DMS 273 treated with DMSO at 0.1 percent for 48 hours (cell line): ENCODE data around the gene ATP4B.

Experiments
- DNase-seq: peaks from one replicate; lab custom pipeline; 2025; lab: John Stamatoyannopoulos, UW

Gene ATP4B

DNA sequence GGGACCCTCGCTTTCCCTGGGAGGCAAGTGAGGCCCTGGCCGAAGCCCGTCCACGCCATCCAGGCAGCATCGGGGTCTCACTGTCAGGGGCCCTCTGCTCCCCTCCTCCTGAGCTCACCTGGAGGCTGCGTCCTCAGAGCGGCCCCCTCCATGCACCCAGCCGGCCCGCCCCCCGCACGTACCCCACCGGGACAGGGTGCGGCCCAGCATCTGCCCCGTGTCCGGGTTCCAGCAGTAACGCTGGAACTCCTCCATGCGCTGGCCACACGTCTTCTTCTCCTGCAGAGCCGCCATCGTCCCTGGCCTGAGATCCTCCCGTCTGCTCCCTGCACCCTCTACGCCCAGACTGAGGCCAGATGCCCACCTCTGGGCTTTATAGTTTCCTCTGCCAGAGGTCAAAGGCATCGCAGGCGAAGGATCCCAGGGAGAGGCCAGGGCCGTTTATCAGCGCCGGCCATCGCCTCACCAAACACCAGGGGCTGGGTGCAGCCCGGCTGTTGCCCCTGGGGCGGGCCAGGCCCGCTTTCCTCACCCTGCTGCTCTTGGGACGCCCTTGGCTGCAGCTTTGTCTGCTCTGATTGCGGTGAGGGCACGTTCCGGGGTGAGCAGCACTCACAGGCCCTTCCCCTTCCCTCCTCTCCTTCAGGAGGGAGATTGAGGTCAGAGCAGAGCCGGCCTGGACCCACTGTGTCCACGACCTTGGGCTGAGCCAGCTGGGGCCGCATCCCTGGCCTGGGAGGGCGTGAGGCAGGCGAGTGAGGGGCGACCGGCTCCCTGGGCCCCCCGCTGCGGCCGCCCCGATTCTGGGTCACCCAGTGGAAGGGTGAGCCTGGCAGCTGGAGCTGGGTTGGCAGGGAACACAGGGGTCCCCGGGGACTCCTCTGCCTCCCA, at the start of gene ATP4B:
ATP4B (minus strand) TSS at position 348 of the 891 bp plus-strand sequence; CDS start at position 294, 54 bp downstream.
- no peak for DNase-seq

DNA sequence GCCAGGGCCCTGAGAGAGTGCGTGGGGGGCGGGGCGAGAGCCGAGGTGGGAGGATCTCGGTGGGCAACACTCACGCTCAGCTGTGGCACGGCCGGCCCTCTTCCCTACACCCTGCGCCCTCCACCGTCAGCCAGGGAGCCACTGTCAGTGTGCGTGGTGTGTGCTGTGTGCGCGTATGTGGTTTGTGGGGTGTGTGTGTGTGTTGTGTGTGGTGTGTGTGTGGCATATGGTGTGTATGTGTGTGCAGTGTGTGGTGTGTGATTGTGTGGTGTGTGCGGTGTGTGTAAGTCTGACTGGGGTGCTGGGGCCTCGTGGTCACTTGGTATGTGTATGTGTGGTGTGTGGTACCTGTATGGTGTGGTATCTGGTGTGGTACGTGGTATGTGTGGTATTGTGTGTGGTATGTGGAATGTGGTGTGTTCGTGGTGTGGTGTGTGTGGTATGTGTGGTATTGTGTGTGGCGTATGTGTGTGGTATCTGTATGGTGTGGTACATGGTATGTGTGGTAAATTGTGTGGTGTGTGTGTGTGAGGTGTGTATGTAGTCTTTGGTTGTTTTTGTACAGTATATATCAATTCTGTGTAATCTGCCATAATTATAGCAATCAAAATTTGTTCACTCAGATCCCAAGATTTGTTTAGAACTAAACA, 14.1 kb upstream of the ATP4B start:
- DNase-seq = no peak

DNA sequence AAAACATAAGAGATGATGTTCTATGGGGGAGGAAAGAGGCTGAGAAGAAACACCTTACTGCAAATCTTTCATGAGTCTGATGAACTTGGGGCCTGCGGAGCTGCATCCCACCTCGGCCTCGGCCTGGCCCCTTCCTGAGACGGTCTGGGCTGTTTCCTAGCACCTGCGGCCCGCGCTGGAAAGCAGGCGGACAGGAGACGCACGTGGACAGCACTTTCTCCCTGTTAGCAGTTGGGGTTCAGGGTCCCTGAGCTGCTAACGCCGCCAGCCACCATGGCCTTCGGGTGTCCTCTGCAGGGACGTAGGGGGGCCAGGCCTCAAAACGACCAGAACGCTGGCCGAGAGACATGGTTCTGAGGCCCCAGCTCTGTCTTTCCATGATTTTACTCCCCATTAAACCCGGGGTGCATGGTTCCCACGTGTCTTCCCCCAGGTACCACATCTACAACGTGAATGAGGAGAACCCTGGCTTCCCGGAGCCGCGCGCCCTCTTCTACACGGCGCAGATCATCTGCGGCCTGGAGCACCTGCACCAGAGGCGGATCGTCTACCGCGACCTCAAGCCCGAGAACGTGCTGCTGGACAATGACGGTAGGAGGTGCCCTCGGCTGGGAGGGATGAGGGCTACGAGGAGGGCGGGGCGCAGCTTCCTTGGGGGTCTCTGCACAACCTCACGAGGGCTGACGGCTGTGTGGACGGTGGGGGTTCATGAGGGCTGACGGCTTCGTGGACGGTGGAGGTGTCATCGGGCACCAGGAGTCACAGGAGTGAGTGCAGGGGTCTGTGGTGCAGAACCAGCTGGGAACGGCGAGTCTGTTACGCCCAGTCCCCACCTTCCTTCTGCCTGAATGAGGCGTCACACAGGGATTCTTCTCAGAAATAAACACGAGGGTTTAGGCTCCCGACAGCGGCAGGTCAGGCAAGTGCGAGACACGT, 13.3 kb upstream of the ATP4B start:
- DNase-seq = no peak

DNA sequence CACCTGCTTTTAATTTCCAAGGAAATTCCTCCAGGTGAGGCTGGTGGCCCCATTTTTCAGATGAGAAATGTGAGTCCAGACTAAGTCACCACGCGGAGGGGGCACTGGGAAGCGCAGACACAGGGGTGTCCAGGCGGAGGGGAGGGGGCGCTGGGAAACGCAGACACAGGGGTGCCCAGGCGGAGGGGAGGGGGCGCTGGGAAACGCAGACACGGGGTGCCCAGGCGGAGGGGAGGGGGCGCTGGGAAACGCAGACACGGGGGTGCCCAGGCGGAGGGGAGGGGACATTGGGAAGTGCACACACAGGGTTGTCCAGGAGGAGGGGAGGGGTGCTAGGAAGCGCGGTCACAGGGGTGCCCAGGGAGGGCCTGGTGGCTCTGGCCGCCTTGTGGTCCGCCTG, 12.5 kb upstream of the ATP4B start:
- no peak for DNase-seq

DNA sequence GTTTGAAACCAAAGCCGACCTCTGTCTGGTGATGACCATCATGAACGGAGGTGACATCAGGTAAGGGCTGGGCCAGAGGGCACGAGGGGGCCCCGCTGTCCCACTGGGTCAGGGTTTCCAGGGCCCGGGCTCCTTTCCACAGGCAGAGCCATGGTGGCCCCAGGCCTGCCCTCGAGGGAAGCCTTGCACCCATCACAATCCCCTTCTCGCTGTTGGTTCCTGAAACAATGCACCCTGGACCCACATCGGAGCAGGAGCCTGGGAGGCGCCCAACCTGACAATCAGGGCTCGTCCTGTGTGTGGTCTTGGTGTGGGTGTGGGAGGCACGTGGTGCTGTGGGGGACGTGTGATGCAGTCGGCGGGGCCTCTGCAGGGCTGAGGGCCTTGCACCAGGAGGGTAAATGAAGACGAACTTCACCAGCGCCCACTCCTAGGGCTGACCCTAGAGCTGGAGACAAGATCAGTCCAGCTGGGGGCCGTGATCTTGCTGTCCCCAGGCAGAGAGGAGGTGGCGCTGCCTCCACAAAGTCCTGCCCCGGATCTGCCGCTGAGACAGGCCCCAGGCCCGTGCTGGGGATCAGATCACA, 11.8 kb upstream of the ATP4B start:
- DNase-seq = no peak

DNA sequence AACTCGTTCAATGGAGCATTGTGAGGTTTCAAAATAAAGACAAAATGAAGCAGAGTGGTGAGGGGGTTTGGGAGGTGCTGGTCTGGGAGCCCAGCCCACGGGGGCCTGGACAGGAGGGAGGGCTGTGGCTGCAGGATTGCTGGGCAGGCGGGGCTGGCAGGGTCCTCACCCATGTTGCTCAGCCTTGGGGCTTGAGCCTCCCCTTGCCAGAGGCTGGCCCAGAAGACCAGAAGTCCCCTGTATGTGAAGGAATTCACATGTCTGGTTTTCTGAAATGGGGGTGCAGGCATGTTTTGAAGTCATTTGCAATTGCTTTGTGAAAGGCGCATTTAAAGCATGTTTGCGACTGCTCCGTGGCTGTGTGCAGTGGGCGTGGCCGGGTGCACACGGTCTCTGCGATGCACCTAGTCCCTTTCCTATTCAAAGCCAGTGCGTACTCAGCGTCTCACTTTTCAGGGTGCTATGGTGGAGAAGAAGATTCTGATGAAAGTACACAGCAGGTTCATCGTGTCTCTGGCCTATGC, 11.3 kb upstream of the ATP4B start:
- DNase-seq = no peak

DNA sequence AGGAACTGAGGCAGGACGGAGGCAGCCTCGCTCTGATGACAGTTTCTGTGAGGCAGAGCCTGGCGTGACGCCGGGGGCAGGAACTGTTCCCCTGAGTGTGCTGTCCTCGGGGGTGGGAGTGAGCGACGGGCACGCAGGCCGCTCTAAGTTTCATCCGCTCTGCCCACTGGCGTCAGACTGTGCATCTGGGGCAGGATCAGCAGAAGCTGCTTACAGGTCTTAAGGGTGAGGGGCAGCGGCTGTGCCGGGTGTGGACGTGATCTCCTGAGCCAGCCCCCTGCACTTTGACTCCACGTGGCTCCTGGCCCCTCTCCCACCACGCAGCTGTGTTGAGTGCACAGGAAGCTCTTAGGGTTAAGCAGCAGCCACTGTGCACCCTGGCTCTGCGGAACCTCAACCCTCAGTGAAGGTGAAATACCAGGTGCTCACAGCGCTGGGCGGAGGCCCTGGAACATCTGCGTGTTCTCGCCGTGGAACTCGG, 10.5 kb upstream of the ATP4B start:
- no peak for DNase-seq

DNA sequence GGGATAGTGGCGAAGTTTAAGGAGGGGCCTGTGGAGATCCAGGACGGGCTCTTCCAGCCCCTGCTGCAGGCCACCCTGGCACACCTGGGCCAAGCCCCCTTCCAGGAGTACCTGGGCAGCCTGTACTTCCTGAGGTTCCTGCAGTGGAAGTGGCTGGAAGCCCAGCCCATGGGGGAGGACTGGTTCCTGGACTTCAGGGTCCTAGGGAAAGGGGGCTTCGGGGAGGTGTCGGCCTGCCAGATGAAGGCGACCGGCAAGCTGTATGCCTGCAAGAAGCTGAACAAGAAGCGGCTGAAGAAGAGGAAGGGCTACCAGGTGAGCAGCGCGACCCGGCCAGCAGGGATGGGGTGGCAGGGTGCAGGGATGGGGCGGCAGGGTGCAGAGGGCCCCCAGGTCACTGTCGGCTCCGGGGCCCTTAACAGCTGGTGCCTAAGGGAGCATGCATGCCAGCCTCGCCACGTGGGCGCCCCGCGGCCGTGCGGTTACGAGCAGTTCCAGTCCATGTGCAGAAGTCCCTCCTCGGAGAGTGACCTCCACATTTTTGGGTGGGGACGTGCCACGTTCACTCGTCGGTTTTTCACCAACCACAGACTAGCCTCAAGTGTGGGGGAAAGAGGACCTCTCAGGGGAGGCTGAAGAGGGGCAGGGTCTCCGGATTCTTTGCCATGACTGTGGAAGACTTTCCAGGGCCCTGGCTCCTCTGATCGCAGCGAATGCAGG, 9.9 kb upstream of the ATP4B start:
- no peak for DNase-seq

DNA sequence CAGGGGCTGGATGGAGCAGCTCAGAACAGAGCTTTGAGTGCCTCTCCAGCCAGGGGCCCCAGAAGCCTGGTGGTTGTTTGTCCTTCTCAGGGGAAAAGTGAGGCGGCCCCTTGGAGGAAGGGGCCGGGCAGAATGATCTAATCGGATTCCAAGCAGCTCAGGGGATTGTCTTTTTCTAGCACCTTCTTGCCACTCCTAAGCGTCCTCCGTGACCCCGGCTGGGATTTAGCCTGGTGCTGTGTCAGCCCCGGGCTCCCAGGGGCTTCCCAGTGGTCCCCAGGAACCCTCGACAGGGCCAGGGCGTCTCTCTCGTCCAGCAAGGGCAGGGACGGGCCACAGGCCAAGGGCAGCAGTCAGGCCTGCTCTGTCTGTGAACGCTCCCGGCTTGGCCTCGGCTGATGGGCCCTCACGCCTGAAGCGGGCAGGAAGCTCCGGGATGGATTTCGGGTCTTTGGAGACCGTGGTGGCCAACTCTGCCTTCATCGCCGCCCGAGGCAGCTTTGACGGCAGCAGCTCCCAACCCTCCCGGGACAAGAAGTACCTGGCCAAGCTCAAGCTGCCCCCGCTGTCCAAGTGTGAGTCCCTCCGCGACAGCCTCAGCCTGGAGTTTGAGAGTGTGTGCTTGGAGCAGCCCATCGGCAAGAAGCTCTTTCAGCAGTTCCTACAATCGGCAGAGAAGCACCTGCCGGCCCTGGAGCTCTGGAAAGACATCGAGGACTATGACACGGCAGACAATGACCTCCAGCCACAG, 9.1 kb upstream of the ATP4B start, which contains the start of gene GRK1:
GRK1 (plus strand) TSS at position 269 of the 751 bp plus-strand sequence; CDS start at position 437, 168 bp downstream.
- DNase-seq = no peak

DNA sequence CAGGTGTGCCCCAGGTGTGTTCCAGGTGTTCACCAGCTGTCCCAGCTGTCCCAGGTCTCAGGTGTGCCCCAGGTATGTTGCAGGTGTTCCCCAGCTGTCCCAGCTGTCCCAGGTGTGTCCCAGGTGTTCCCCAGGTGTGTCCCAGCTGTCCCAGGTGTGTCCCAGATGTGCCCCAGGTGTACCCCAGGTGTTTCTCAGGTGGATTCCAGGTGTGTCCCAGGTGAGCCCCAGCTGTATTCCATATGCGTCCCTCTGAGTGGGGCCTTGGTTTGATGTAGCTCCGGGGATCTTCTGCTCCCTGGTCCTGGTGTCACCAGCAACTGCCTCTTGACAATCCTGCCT, 8.3 kb upstream of the ATP4B start:
- no peak for DNase-seq

DNA sequence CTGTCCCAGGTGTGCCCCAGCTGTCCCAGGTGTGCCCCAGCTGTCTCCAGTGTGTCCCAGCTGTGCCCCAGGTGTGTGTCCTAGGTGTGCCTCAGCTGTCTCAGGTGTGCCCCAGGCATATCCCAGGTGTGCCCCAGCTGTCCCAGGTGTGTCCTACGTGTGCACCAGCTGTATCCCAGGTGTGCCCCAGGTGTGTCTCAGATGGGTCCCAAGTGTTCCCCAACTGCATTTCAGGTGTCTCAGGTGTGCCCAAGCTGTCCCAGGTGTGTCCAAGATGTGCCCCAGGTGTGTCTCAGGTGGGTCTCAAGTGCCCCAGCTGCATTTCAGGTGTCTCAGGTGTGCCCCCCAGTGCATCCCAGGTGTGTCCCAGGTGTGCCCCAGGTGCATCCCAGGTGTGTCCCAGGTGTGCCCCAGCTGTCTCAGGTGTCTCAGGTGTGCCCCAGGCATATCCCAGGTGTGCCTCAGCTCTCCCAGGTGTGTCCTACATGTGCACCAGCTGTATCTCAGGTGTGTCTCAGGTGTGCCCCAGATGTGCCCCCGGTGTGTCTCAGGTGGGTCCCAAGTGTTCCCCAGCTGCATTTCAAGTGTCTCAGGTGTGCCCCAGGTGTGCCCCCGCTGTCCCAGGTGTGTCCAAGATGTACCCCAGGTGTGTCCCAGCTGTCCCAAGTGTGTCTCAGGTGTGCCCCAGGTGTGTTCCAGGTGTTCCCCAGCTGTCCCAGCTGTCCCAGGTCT, 7.8 kb upstream of the ATP4B start:
- no peak for DNase-seq

DNA sequence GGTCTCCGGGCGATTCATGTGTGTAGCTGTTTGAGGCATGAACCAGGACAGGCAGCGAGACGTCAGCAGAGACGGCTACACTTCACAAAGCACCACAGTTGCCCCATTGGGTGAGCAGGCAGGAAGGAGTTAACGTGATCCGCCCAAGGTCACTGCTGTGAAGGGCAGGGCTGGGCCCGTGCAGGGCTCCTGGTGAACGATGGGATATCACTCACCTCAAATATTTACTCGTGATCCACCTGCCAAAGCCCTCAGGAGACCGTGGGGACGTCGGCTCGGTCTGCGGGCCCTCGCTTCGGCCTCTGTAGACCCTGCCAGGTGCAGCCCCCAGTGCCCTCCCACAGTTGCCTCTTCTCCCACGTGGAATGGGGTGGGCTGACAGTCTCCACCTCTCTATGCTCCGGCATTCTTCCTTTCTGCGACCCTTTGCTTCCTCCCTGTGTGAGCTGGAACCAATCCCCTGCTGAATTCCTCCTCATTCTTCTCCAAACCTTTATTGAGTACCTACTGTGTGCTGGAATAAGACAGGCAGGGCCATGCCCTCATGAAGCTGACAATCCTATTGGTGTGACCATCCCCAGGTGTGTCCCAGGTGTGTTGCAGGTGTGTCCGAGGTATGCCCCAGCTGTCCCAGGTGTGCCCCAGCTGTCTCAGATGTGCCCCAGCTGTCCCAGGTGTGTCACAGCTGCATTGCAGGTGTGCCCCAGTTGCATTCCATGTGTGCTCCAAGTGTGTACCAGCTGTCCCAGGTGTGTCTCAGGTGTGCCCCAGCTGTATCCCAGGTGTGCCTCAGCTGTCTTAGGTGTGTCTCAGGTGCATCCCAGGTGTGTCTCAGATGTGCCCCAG, 7.0 kb upstream of the ATP4B start:
- no peak for DNase-seq

DNA sequence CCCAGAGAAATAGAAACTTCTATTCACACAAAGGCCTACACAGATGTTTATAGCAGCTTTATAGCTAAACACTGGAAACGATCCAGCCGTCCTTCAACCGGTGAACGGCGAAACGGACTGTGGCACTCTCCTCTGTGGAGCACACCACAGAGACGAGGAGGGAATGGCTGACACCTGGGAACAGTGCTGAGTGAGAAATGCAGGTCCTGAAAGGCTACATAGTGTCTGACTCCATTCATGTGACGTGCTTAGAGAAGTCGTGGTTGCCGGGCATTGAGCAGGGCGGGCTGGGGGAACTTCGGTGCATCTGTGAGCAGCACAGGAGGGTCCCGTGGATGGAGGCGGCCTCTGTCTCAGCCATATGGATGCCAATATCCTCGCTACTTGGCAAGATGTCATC, 5.9 kb upstream of the ATP4B start:
- no peak for DNase-seq

DNA sequence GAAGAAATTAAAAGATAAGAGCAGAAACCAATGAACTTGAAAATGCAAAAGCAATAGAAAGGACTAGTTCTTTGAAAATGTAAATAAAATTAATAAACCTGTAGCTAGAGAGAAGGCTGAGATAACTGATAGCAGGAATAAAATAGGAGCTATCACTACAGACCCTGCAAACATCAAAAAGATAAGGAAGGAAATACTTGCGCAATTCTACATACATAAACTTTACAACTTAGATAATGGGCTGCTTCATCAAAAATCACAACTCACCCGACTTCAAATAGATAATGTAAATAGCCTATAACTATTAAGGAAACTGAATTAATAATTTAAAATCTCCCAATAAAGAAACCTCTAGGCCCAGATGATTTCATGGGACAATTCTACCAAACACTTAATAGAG, 3.5 kb upstream of the ATP4B start:
- DNase-seq = no peak

DNA sequence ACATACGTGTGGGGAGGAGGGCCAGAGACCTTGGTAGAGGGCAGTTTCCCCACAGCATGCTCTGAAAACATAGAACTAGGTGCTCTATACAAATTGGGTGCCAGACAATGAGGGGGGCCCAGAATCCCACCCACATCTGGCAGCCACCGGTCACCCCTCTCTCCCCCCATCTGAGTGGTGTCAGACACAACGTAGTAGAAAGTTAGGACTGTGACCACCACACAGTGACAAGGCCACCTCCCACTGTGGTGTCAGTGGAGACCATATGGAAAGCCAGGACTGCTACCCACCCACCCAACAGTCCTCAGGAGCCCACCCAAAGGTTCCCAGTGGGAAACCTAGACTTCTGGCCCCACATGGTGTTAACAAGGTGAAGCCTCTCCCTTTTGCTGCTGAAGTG, 2.1 kb upstream of the ATP4B start:
- DNase-seq = no peak

DNA sequence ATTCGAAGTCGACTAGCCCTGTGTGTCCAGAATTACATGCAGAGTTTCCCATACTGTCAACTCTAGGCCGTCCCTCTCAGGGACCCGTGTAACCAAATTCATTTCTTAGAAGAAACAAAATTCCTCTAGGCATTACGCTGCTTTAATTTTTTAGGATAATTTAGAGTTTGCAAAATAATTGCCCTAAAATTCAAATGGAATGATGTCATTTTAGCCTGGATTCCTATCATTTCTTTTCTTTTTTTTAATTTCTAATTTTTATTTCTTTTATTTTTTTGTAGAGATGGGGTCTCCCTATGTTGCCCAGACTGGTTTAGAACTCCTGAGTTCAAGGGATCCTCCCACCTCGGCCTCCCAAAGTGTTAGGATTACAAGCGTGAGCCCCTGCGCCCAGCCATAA, 1.3 kb upstream of the ATP4B start:
- DNase-seq = no peak

DNA sequence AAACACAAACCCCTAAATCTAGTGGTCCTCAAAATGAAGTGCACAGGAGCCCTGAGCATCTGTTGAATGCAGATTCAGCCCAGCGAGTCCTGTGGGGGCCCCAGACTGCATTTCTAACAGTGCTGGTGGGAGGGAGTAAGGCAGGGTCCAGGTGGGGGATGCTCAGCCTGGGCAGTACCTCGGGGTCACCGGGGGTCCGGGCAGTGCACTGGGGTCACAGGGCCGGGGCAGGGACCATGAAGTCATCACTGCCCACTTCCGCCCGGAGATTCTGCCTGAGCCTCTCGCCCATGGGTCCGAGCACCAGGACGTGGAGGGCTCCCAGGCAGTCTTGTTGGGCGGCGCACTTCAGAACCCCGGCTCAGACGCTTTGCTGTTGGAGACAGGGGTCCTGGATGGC, 838 bp upstream of the ATP4B start:
- DNase-seq = no peak

DNA sequence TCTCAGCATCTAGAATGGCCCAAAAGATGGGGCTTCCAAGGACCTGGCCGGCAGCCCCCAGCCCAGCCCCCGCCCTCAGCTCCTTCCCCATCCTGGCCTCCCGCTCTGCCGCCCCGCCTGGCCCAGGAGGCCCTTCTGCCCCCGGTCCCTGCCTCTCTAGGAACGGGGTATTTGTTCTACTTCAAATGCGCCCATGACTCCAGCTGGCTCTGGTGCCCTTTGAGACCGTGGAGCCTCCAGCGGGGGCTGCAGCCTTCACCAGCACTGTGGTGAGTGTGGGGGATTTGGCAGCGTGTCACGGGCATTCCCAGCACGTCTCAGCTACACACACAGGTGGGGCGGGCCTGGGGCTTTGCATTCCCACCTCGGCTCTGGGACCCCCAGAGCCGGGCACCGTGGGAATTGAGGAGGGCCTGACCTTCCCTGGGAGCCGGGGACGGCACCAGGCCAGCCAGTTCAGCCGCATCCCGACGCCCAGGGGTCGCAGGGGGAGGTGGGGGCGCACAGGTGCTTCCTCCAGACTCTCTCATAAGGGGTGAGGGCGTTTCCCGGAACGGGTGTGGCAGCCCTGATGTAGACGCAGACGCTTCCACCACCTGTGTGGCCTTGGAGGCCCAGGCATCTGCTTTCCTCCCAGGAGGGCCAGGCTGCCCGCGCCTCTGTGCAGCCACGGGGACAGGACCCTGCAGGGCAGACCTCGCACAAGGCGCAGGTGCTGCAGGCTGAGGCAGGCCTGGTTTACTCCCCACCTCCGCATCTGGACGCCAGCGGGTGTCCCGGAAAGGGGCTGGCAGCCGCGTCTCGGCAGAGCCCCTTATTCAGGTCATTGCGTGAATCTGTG, 947 bp downstream of the ATP4B start:
- DNase-seq = no peak
